K562 (cell line): ENCODE data around the gene RNF227. TPM values are rescaled to one million over a fixed set of nuclear protein-coding genes. Genes with fewer than 3 reads are reported as not detected.
A peak's percentile ranks its signal among the peaks of the same experiment; 100 is the strongest.

Source experiments
- ARID1B ChIP-seq: fragments of 450-650 bp; IDR thresholded peaks from 2 replicates; pipeline ENCODE4 v1.6.1; 2016; ENCODE audit warnings: antibody characterized with exemption, mild to moderate bottlenecking, inconsistent platforms
- CEBPB ChIP-seq: fragments of 450-650 bp; IDR thresholded peaks from 2 replicates; pipeline ENCODE4 v1.6.1; 2016; ENCODE audit warnings: missing genetic modification characterization, missing compliant biosample characterization
- CREM ChIP-seq: IDR thresholded peaks from 2 replicates; pipeline ENCODE4 v1.6.1; 2014; ENCODE audit warnings: antibody characterized with exemption, low read depth
- CTBP1 ChIP-seq: fragments of 450-650 bp; IDR thresholded peaks from 2 replicates; pipeline ENCODE4 v1.6.1; 2016; ENCODE audit warnings: borderline replicate concordance
- DPF2 ChIP-seq: fragments of 450-650 bp; IDR thresholded peaks from 2 replicates; pipeline ENCODE4 v1.6.1; 2016
- JUND ChIP-seq, 2 experiments: IDR thresholded peaks; 2 replicates in 1 of 2; 3 replicates in 1 of 2; pipeline ENCODE4 v1.6.1; 2011; ENCODE audit warnings: borderline replicate concordance in 2 of 2, low read depth in 2 of 2, low read length in 2 of 2, improper control_type of control experiment in 1 of 2, missing biosample characterization in 1 of 2, missing genetic modification characterization in 1 of 2, missing genetic modification reagents in 1 of 2
- RAD21 ChIP-seq, 2 experiments: fragments of 250-450 bp in 1 of 2; fragments of 450-650 bp in 1 of 2; sonication (Bioruptor Pico) in 1 of 2; formaldehyde crosslinking in 1 of 2; IDR thresholded peaks in 1 of 2; conservative IDR thresholded peaks in 1 of 2; 2 replicates each; pipeline versions ENCODE4 v1.4.0 to v1.8.0; 2020 to 2022; ENCODE audit warnings: mild to moderate bottlenecking in 2 of 2, moderate library complexity in 1 of 2
- RBFOX2 ChIP-seq: fragments of 200-400 bp; formaldehyde crosslinking; IDR thresholded peaks from 2 replicates; pipeline ENCODE4 v1.6.1; 2017; ENCODE audit warnings: low read depth, mild to moderate bottlenecking, low read length, moderate library complexity
- RCOR1 ChIP-seq, 2 experiments: IDR thresholded peaks; 2 replicates each; pipeline ENCODE4 v1.6.1; 2012; ENCODE audit warnings: low read depth in 2 of 2, low read length in 2 of 2, borderline replicate concordance in 1 of 2, improper control_type of control experiment in 1 of 2
- SMC3 ChIP-seq: conservative IDR thresholded peaks from 2 replicates; pipeline ENCODE4 v1.6.1; 2011; ENCODE audit warnings: low read depth, low read length, improper control_type of control experiment; ENCODE audit not compliant: insufficient read depth
- SOX6 ChIP-seq: fragments of 450-650 bp; IDR thresholded peaks from 2 replicates; pipeline ENCODE4 v1.6.1; 2014; ENCODE audit warnings: mild to moderate bottlenecking
- TCFL5 ChIP-seq: fragments of 250-450 bp; sonication (Bioruptor Pico); conservative IDR thresholded peaks from 2 replicates; pipeline ENCODE4 v1.6.1; 2021; ENCODE audit warnings: mild to moderate bottlenecking, moderate library complexity, matching md5 sums
- ZEB2 ChIP-seq: fragments of 450-650 bp; IDR thresholded peaks from 2 replicates; pipeline ENCODE4 v1.6.1; 2016
- ZNF384 ChIP-seq: IDR thresholded peaks from 2 replicates; pipeline ENCODE4 v1.6.1; 2012; ENCODE audit warnings: low read depth, low read length, improper control_type of control experiment
- ZNF507 ChIP-seq: conservative IDR thresholded peaks from 2 replicates; pipeline ENCODE4 v1.6.1; 2017; ENCODE audit warnings: missing genetic modification characterization, missing compliant biosample characterization
- ZNF583 ChIP-seq: fragments of 250-450 bp; sonication (Bioruptor Pico); IDR thresholded peaks from 2 replicates; pipeline ENCODE4 v1.4.0; 2020
- polyA plus RNA-seq, 8 experiments: library from polyadenylated mRNA; depleted of rRNA in 4 of 8; stranded (reverse) in 5 of 8; unstranded in 3 of 8; fragments of >200 nt; fragmentation: Nextera tagmentation in 2 of 8; fragmentation: Illumina TruSeq in 1 of 8; extraction: Ambion mirVana in 2 of 8; extraction: Trizol in 1 of 8; gene quantifications; 2 replicates each; pipeline versions ENCODE4 v1.2.1 to v1.2.3, GENCODE V29; 2011 to 2014; ENCODE audit warnings: inconsistent platforms in 1 of 8, missing spikeins in 1 of 8
- total RNA-seq, 7 experiments: library from RNA; depleted of rRNA in 6 of 7; stranded (reverse); fragments of >200 nt in 6 of 7; fragmentation: Illumina TruSeq in 2 of 7; extraction: Trizol in 2 of 7; gene quantifications; 2 replicates each; pipeline versions ENCODE4 v1.2.1 to v1.2.3, GENCODE V29; 2011 to 2021; ENCODE audit warnings: low replicate concordance in 1 of 7
- TF ChIP-seq, protein P1 (sequence below): IDR thresholded peaks from 2 replicates; pipeline ENCODE4 v1.6.1; 2016; ENCODE audit warnings: missing genetic modification characterization, missing compliant biosample characterization
- TF ChIP-seq, protein P2 (sequence below), 2 experiments: fragments of 450-650 bp; formaldehyde crosslinking in 1 of 2; IDR thresholded peaks; 2 replicates each; pipeline versions ENCODE4 v1.4.0 to v1.6.1; 2014 to 2020; ENCODE audit warnings: mild to moderate bottlenecking in 2 of 2, borderline replicate concordance in 1 of 2, low read depth in 1 of 2

The RNF227 gene
- total and polyA plus RNA-seq, 9 of the 15 experiments (the other 6 are each of a cell fraction or from before 2014, with no cell fraction given), result 1.1 to 6.7 (median 2.3) TPM

DNA sequence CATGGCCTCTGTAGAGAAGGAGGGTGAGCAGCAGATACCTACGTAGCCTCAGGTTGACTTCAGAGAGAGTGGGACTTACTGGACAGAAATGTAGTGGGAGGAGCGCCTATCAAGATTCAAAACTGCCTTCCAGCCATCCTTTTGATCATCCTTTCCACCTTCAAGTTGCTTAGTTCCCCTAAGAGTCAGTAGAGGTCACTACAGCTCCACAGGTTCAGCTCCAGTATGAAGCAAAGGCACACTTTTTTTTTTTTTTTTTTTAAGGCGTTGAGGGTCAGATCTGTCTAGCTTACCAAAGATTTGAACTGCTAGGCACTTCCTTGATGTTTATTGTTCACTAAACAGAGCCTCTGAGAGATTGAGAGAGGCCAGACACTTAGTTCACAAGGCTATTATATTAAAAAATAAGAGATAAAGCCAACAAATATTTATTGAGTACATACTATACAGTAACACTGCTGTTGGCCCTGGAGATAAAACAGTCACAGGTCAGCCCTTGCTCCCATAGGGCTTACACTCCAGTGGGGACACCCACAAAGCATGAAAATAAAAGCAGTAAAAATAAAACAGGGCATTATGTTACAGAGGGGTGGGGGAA lies 3.1 kb downstream of the RNF227 start (continued):
- peak; percentile 38; the same call in 1 of the 2 replicates for TF ChIP-seq JUND (IDR thresholded peaks at IDR 0.05; ENCODE audit: borderline replicate concordance, low read depth, low read length)
- TF ChIP-seq JUND (tag; IDR thresholded peaks at IDR 0.05; ENCODE audit: borderline replicate concordance, low read depth, low read length), result no peak
- TF ChIP-seq CREM, result 0 out of 2 replicates have a peak, but pooled peaks have one; percentile 17
- TF ChIP-seq ARID1B, result no peak
- TF ChIP-seq ZEB2, result 0 out of 2 replicates have a peak, but pooled peaks have one; percentile 35
- TF ChIP-seq DPF2, result 0 out of 2 replicates have a peak, but pooled peaks have one; percentile 38
- peak; percentile 16; the same call in 1 of the 2 replicates for TF ChIP-seq CEBPB (tag)
- no peak for TF ChIP-seq ZNF507 (tag)
- peak; percentile 64 for TF ChIP-seq SMC3
- TF ChIP-seq RCOR1 (IDR thresholded peaks at IDR 0.05; ENCODE audit: borderline replicate concordance in 1 of 2, low read depth in 2 of 2, low read length in 2 of 2), result peak in 1 of 2 experiments; percentile 62; a peak in 2 of 4 replicates
- TF ChIP-seq, protein P1, sequence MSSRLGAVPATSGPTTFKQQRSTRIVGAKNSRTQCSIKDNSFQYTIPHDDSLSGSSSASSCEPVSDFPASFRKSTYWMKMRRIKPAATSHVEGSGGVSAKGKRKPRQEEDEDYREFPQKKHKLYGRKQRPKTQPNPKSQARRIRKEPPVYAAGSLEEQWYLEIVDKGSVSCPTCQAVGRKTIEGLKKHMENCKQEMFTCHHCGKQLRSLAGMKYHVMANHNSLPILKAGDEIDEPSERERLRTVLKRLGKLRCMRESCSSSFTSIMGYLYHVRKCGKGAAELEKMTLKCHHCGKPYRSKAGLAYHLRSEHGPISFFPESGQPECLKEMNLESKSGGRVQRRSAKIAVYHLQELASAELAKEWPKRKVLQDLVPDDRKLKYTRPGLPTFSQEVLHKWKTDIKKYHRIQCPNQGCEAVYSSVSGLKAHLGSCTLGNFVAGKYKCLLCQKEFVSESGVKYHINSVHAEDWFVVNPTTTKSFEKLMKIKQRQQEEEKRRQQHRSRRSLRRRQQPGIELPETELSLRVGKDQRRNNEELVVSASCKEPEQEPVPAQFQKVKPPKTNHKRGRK (tag), result no peak
- TF ChIP-seq CTBP1, result peak; percentile 67
- peak; percentile 77 to 82 for TF ChIP-seq RAD21 (CRISPR knock-in tag; conservative IDR thresholded peaks at IDR 0.05 in 1 of 2, IDR thresholded peaks at IDR 0.05 in 1 of 2)
- TF ChIP-seq, protein P2, sequence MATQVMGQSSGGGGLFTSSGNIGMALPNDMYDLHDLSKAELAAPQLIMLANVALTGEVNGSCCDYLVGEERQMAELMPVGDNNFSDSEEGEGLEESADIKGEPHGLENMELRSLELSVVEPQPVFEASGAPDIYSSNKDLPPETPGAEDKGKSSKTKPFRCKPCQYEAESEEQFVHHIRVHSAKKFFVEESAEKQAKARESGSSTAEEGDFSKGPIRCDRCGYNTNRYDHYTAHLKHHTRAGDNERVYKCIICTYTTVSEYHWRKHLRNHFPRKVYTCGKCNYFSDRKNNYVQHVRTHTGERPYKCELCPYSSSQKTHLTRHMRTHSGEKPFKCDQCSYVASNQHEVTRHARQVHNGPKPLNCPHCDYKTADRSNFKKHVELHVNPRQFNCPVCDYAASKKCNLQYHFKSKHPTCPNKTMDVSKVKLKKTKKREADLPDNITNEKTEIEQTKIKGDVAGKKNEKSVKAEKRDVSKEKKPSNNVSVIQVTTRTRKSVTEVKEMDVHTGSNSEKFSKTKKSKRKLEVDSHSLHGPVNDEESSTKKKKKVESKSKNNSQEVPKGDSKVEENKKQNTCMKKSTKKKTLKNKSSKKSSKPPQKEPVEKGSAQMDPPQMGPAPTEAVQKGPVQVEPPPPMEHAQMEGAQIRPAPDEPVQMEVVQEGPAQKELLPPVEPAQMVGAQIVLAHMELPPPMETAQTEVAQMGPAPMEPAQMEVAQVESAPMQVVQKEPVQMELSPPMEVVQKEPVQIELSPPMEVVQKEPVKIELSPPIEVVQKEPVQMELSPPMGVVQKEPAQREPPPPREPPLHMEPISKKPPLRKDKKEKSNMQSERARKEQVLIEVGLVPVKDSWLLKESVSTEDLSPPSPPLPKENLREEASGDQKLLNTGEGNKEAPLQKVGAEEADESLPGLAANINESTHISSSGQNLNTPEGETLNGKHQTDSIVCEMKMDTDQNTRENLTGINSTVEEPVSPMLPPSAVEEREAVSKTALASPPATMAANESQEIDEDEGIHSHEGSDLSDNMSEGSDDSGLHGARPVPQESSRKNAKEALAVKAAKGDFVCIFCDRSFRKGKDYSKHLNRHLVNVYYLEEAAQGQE (IDR thresholded peaks at IDR 0.05; ENCODE audit: borderline replicate concordance), result peak; percentile 76
- TF ChIP-seq, protein P2 (CRISPR knock-in tag; IDR thresholded peaks at IDR 0.05; ENCODE audit: low read depth), result no peak
- TF ChIP-seq ZNF583 (CRISPR knock-in tag), result no peak
- no peak for TF ChIP-seq RBFOX2
- TF ChIP-seq SOX6, result no peak
- no peak for TF ChIP-seq TCFL5
- TF ChIP-seq ZNF384, result peak; percentile 99
